Pancreas (tissue), 10 donors: ENCODE data around the gene LRWD1. TPM values are rescaled to one million over a fixed set of nuclear protein-coding genes. Genes with fewer than 3 reads are reported as not detected.
A peak's percentile ranks its signal among the peaks of the same experiment; 100 is the strongest.

Experiments used
- ATAC-seq, 4 donors: fragments of 200-7000 bp; cut with Tn5 transposase; one replicate each; pipeline versions ENCODE4 v1.8.0 to v1.9.1; 2020; ENCODE audit warnings: mild to moderate bottlenecking in 4 of 4, moderate library complexity in 4 of 4
- DNase-seq, 6 donors: peaks; one replicate each; pipeline ENCODE4 v3.0.0-alpha.2; 2020
- FAIRE-seq: peaks from 2 replicates; lab custom pipeline; 2012; peaks lifted over from hg19 to GRCh38; lab: Jason Lieb, UNC
- H3K27ac ChIP-seq, 4 donors: fragments of 200-600 bp; sonication (generic); 1 replicate in 3 of 4; 2 replicates in 1 of 4; pipeline versions ENCODE4 v1.5.0 to v1.8.0; 2020
- H3K27me3 ChIP-seq, 4 donors: fragments of 200-600 bp; one replicate each; pipeline ENCODE4 v1.8.0; 2021
- H3K36me3 ChIP-seq, 3 donors: fragments of 200-600 bp; sonication (generic) in 1 of 3; one replicate each; pipeline versions ENCODE4 v1.5.0 to v1.8.0; 2020 to 2021
- H3K4me1 ChIP-seq, 3 donors: fragments of 200-600 bp; one replicate each; pipeline ENCODE4 v1.8.0; 2021
- H3K4me3 ChIP-seq, 4 donors: fragments of 200-600 bp; sonication (generic) in 2 of 4; one replicate each; pipeline versions ENCODE4 v1.5.0 to v1.8.0; 2020 to 2021
- H3K9me3 ChIP-seq, 4 donors: fragments of 200-600 bp; one replicate each; pipeline ENCODE4 v1.8.0; 2021
- CTCF ChIP-seq, 4 donors: fragments of 200-600 bp; sonication (generic) in 3 of 4; IDR thresholded peaks; one replicate each; pipeline versions ENCODE4 v1.5.0 to v1.8.0; 2021; ENCODE audit warnings: antibody characterized with exemption in 4 of 4
- WGBS, 2 donors: extraction: QIAGEN DNeasy Blood & Tissue Kit; methylation state at CpG; one replicate each; pipeline ENCODE4 v1.1.7; 2013; 5-methylcytosine and 5-hydroxymethylcytosine counted together
- intact Hi-C, 3 donors: fragments of 100-400 bp; cut with DNase I; formaldehyde crosslinking; loops; one replicate each; pipeline versions ENCODE4 v1.11.1 to v1.14.2; 2022
- polyA plus RNA-seq, 2 donors: library from polyadenylated mRNA; stranded (reverse); fragments of 200-250 nt; gene quantifications; one replicate each; pipeline ENCODE4 v1.2.3, GENCODE V29; 2013
- total RNA-seq, 6 donors: library from RNA; stranded (reverse); fragmentation: NEBNext Ultra II Directional in 4 of 6; extraction: Animal tissue kit (Norgen Biotek cat#: 25700) in 4 of 6; gene quantifications; one replicate each; pipeline versions ENCODE4 v1.2.1 to v1.2.4, GENCODE V29; 2021 to 2023
- donor health status: healthy with polysubstance abuse.
- donor health status: DM: no; HTN: no; CAD: no; lungs with moderate emphysema.
- donor health status: DM: no; HTN: no; CAD: no.
- donor health status: control.
- donor health status: control.
- donor health status: Bipolar disorder and iron deficiency.
- donor health status: DM: yes; HTN: yes; CAD: no.
- donor health status: DM: no; HTN: no; CAD: no.
- donor health status: DM: no; HTN: no; CAD: no.
- donor health status: DM: yes; HTN: yes; CAD: no.

LRWD1 gene
- total and polyA plus RNA-seq, 8 donors = 5.1 to 18.4 (median 8.3) TPM

- ATAC-seq (peak in 3 of 4 donors; percentile 5 to 63 (median 41)), FAIRE-seq (no peak), DNase-seq (no peak)
- H3K9me3 ChIP-seq = no peaks in the 10 kb centered on the region
- no peak overlapping the region for H3K4me3 ChIP-seq
- intact Hi-C loops = no loop called here
- peak overlapping the region in 2 of 4 donors; percentile 48 to 72 for H3K27ac ChIP-seq
- no peaks in the 10 kb centered on the region for H3K4me1 ChIP-seq
- TF ChIP-seq CTCF (IDR thresholded peaks at IDR 0.05) = no peak
- H3K27me3 ChIP-seq = no peaks in the 10 kb centered on the region
- 88 to 89% methylated on average over 16 of the region's 16 CpGs for WGBS, 2 donors
- peaks cover 0 to 8% (median 6%) of the 10 kb centered on the region in 3 donors for H3K36me3 ChIP-seq
Measured at GRCh38 chr7:102426268-102427018, 38.3 kb upstream of the LRWD1 start.

- Histone ChIP-seq H3K36me3 (peaks cover 0 to 8% (median 6%) of the 10 kb centered on the region in 3 donors), H3K9me3 (no peaks in the 10 kb centered on the region), H3K27me3 (no peaks in the 10 kb centered on the region), H3K4me1 (no peaks in the 10 kb centered on the region), H3K4me3 (no peak overlapping the region), H3K27ac (peak overlapping the region in 2 of 4 donors; percentile 48 to 72)
- no peak for TF ChIP-seq CTCF (IDR thresholded peaks at IDR 0.05)
- DNase-seq (no peak), ATAC-seq (no peak), FAIRE-seq (no peak)
- intact Hi-C loops = no loop called here
- 87 to 90% methylated on average over 5 of the region's 5 CpGs for WGBS, 2 donors
Measured at GRCh38 chr7:102427019-102427405, 37.8 kb upstream of the LRWD1 start.

GRCh38 chr7:102429141-102429899 lies 35.5 kb upstream of the LRWD1 start:
- peaks cover 0 to 8% (median 6%) of the 10 kb centered on the region in 3 donors for H3K36me3 ChIP-seq
- TF ChIP-seq CTCF (IDR thresholded peaks at IDR 0.05) = no peak
- WGBS, 2 donors = 92 to 99% methylated on average over 10 of the region's 10 CpGs
- ATAC-seq (no peak), DNase-seq (no peak), FAIRE-seq (no peak)
- intact Hi-C loops = no loop called here
- H3K27ac ChIP-seq = no peak overlapping the region
- no peaks in the 10 kb centered on the region for H3K9me3 ChIP-seq
- no peaks in the 10 kb centered on the region for H3K27me3 ChIP-seq
- no peak overlapping the region for H3K4me3 ChIP-seq
- H3K4me1 ChIP-seq = peaks cover 0 to 4% (median 0%) of the 10 kb centered on the region in 3 donors

GRCh38 chr7:102431617-102432298 lies 33.0 kb upstream of the LRWD1 start:
- DNase-seq (peak in 1 of 6 donors; percentile 21), FAIRE-seq (no peak), ATAC-seq (peak in 2 of 4 donors; percentile 5 to 24)
- Histone ChIP-seq H3K36me3 (no peaks in the 10 kb centered on the region), H3K27me3 (no peaks in the 10 kb centered on the region), H3K4me3 (no peak overlapping the region), H3K9me3 (no peaks in the 10 kb centered on the region), H3K27ac (peak overlapping the region in 3 of 4 donors; percentile 0 to 55 (median 3)), H3K4me1 (peaks cover 0 to 4% (median 0%) of the 10 kb centered on the region in 3 donors)
- intact Hi-C loops = no loop called here
- 59 to 66% methylated on average over 17 of the region's 17 CpGs for WGBS, 2 donors
- TF ChIP-seq CTCF (IDR thresholded peaks at IDR 0.05) = no peak
